Amygdala (tissue), 56 donors: ENCODE data around the gene DOCK11.
A peak's percentile ranks its signal among the peaks of the same experiment; 100 is the strongest.
"Not testable (repeated sequence)": the region's sequence is repeated elsewhere in the genome, so short reads cannot be mapped to it uniquely, and the experiment has no call there.

Source experiments
- DNase-seq, 56 donors: peaks; one replicate each; lab custom pipeline; 2025; lab: John Stamatoyannopoulos, UW

DOCK11 gene

DNA sequence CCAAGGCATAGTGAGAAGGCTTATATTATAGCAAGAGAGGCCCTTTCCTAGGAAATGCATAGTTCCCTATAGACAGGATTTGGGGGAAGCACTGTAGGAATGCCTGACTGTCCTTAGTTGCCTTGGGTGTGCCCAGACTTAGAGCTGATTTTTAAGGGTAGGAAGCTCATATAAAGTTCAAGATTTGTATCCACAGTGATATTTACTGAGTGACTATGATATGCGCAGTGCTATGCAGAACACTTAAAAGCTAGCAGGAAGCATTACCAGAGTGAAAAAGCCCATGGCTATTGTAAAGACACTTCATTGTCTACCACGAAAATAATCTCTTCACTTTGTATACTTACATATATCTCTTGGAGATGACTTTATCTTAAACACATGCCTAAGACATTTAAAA is 181.7 kb downstream of the DOCK11 start:
- DNase-seq: no peak

DNA sequence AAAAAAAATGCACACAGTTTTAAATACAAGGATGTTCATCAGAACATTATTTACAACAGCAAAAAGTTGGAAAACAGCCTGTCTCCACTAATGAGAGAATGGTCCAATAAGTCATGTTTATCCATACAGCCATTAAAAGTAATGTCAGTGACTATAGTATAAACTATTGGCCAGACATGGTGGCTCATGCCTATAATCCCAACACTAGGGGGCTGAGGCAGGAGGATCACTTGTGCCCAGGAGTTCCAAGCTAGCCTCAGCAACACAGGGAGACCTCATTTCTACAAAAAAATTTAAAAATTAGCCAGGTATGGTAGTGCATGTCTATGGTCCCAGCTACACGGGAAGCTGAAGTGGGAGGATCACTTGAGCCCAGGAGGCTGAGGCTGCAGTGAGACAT is 183.7 kb downstream of the DOCK11 start:
- no peak for DNase-seq

DNA sequence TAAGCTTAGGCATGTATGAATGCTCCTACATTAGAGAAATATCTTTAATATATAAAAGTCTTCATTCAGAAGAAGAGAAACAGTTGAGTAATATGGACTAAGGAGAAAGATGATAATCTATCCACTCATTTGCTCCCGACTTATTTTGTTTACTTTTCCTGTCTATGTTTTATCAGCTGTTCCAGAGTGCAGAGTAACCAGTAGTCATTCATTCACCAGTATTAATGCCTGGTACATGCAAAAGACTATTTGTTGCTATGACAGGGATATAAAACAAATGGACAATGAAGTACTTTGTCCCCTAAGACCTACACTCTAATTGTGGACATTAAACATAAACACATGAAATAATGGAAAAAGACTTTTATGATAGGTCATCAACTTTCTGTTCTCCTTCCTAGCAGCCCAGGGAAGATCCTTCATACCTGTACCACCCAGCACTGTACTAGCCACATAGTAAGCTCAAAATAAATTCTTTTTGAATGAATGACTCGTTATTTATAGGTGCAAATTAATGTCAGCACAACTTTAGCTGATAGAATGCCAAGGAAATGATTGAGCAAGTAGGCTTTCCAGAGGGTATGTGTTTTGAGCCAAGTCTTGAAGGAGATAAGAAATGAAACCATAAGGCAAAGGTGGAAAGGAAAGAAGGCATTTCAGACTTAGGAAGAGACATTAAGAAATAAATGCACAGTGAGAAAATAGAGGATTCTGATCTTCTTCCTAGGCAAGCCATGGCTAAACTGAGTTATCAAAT is 186.8 kb downstream of the DOCK11 start:
- DNase-seq: no peak

DNA sequence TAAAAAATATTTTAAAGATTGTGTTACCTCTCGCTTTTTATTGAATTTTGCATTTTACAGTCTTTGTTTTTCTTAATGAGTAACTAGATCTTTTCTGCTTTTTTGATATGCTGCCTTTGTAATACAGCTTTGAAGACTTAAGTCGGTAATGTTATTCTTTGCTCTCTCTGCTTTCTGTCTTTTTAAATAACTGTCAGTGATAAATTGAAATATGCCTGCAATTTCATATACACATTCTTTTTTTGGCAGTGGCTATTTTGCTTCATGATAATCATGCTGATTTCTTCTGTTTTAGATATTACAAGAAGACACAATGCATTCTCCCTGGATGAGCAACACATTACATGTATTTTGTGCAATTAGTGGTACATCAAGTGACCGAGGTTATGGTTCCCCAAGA is 189.8 kb downstream of the DOCK11 start:
- no peak for DNase-seq

DNA sequence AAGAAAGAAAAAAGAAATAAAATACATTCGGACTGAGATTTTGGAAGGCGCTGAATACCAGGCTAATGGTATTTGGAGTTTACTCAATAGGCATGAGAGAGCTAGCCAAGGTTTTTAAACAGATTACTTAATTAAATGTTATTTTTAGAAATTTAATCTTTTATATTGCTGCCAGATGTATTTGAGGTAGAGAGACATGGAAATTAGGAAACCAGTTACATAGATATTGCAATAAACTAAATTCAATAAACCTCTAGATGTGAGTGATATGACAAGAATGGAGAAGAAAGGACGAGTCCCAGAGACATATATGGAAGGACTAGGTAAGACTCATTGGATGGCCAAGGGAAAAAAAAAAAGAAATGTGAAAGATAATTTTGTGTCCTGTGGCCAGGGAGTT is 193.3 kb downstream of the DOCK11 start:
- no peak for DNase-seq

DNA sequence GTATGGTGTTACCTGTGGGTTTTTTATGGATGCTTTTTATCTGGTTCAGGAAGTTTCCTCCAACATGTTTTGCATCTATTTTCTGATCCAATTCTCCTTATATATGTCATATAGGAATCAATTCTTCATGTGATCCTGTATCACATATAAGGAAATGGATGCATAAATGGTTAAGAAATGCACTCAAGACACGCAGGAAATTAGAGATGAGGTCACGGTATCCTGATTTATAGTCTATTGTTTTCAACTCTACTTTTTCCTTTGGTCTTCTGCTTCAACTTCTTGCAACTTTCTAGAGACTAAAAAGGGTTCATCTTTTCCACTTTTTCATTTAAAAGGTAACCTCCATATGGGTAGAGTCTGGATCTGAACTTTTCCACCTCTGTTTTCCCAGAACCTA is 198.2 kb downstream of the DOCK11 start:
- no peak for DNase-seq

DNA sequence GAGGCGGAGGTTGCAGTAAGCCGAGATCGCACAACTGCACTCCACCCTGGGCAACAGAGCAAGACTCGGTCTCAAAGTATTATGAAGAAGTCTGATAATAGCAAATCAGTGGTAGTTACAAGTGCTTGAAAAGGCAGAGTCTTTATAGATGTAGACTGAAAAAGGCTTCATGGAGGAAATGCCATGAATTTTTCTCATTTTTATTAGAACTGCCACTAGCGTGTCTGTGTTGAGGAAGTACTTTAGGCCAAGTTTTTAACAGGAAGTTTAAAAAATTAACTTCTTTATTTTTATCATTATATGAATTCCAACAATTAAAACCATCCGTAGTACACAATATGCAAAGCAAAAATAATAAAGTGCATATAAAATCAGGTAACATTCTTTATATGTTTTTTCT is 199.0 kb downstream of the DOCK11 start:
- no peak for DNase-seq

DNA sequence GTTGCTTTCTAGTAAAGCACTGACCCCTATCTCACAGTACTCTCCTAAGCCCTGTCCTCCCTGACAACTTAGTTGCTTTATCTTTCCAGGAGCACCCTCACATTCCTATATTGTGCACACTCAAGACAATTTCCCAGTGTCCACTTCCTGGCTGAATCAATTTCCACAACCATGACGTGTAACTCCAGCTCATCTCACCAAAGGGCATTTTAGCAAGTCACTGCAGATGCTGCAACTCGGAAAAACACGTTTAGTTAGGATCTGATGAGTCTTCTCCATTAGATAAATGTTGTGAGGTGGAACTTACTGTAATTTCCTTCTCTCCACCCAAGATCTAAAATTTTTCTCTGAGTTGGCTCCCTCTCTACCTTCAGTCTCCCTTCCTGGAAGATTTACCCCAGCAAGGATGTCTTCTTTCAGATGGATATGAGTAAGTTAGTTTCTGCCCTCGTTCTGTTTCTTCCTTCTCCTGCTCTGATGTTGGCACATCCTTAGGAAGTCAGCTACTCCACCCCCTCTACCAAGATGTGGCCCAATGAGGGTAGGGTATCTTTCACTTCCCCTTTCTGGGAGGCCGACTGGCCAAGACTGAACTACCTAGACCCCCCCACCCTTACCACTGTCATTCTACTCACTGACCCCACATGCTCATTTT is 203.0 kb downstream of the DOCK11 start:
- peak in 1 of 56 donors; percentile 1 for DNase-seq

DNA sequence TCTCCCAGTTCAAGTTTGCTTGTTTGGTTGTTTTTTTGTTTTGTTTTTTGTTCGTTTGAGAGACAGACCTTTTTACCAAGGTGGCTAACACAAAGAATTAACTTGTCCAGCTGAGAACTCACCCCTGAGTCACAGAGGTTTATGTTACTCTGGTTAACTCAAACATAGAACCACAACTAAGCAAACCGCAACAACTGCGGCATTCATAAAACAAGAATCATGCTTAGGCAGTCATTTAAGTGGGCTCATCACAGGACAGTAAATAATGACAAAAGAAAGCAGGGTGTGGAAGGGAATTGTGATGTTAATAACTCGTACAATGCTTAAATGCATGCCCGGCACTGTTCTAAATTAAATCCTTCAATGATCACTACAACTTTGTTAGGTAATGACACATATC is 207.1 kb downstream of the DOCK11 start:
- DNase-seq: no peak

DNA sequence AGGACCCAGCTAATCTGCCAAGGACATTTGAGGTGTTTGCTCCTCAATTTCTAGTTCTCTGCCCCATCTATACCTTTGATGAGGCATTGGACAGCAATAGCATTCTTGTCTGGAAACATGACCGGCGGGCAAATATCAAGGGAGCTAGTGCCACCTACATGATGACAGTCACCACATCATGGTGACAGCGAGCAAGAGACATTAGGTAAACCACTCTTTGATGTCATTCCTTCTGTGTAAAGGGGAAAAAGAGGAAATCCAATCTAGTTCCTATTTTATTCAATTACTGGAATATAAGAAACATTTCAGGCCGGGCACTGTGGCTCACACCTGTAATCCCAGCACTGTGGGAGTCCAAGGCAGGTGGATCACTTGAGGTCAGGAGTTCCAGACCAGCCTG is 211.1 kb downstream of the DOCK11 start:
- DNase-seq: no peak

DNA sequence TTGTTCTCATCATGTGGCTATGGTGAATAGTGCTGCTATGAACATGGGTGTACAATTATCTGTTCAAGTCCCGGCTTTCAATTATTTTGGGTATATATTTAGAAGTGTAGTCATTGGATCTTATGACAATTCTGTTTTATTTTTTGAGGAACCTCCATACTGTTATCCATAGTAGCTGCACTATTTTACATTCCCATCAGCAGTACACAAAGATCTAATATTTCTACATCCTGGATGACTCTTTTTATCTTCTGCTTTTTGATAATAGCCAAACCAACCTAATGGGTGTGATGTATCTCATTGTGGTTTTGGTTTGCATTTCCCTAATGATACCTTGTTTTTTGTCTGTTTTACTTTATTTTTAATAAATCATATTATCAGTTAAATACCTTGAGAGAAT is 218.9 kb downstream of the DOCK11 start:
- no peak for DNase-seq

DNA sequence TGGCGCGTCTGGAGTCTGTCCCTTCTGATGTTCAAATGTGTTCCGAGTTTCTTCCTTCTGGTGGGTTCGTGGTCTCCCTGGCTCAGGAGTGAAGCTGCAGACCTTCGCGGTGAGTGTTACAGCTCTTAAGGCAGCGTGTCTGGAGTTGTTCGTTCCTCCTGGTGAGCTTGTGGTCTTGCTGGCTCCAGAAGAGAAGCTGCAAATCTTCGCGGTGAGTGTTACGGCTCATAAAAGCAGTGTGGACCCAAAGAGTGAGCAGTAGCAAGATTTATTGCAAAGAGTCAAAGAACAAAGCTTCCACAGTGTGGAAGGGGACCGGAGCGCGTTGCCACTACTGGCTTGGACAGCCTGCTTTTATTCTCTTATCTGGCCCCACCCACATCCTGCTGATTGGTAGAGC is 220.3 kb downstream of the DOCK11 start:
- DNase-seq: not testable (repeated sequence)

DNA sequence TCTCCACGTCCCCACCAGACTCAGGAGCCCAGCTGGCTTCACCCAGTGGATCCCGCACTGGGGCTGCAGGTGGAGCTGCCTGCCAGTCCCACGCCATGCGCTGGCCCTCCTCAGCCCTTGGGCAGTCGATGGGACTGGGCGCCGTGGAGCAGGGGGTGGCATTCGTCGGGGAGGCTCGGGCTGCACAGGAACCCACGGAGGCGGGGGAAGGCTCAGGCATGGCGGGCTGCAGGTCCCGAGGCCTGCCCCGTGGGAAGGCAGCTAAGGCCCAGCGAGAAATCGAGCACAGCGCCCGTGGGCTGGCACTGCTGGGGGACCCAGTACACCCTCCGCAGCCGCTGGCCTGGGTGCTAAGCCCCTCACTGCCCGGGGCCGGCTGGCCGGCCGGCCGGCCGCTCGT is 221.2 kb downstream of the DOCK11 start:
- DNase-seq: not testable (repeated sequence)

DNA sequence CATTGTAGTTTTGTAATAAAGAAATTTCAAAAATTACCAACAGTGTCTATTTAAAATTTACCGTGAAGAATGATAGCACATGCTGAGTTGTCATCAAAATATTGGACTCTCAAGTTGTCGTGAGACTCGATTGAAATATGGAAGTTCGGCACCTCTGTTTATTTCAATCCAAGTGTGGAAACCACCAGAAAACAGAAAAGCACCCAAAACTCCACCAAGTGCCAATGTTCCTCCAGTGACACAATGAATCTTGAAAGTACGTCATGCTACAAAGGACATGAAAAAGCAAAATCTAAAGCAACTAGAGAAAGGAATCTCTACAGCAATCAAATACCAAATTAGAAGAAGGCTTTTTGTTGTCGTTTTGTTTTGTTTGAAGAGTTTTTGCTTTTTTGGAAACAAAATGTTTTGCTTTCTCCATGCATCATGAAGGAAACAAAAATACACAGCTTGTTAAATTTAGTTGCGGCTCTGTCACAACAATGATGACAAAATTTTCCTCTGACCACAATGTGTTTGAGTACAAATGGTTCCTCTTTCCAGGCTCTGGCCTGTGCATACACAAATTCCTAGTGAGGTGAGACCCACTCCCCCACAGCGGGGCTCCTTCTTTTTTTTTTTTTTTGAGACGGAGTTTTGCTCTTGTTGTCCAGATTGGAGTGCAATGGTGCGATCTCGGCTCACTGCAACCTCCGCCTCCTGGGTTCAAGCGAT is 222.2 kb downstream of the DOCK11 start:
- no peak for DNase-seq

DNA sequence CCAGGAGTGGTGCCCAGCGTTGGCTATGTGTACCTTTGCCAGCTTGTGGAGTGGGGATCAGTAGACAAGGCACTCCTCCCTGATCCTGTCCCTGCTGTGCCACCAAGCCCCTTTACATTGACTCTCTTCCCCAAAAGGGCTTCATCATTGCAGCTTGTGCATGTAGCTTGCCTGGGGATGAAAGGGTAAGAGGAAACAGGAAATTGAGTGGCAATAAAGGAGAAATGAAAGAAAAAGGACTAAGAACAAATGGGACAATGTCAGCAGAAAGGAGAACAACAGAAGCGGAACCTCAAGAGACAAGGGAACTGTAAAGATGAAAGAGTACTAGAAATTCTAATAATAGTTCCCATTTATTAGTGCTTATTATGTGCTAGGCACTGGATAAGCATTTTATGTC is 223.1 kb downstream of the DOCK11 start:
- DNase-seq: no peak

DNA sequence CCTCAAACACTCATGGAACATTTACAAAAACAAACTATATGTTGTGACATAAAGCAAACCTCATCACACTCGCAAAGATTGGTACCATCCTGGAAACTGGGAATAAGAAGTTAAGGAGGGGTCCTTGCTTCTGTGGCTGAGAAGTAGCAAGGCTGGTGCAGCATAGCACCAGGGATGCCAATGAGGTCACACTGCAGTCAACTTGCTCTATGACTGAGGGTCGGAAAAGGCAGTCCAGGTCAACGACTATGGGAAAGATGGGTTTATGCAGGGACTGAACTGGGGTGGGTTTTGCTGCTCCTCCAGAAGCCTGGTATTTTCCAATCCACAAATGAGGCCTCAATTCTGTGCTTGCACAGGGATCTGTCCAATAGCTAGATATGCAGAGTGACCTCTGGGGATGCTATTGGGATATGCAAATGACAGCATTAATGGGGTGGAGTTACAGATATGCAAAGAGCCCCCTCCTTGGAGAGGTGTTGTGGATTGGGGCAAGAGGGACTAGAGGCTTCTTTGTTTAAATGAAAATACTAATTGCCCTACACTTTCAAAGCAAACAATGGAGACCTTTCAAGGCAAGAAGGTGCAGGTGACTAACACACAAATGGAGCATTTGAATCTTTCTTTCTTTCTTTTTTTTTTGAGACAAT is 224.6 kb downstream of the DOCK11 start:
- DNase-seq: no peak

DNA sequence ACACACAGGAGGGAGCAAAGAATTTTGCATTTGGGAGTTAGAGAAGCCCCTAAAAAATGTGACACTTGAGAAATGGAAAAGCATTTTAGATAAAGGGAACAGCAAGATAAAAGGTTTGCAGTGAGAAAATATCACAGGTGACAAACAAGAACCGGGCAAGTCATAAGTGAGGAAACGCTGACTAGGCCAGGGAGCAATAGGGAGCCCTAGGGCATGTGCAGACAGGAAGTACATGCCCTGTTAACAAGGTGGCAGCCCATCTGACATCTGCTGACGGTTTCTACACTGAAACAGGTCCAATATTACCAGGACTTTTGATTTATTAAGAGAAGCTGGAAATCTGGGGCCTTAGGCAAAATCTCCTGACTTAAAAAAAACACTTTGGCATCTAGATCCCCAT is 227.8 kb downstream of the DOCK11 start:
- no peak for DNase-seq

DNA sequence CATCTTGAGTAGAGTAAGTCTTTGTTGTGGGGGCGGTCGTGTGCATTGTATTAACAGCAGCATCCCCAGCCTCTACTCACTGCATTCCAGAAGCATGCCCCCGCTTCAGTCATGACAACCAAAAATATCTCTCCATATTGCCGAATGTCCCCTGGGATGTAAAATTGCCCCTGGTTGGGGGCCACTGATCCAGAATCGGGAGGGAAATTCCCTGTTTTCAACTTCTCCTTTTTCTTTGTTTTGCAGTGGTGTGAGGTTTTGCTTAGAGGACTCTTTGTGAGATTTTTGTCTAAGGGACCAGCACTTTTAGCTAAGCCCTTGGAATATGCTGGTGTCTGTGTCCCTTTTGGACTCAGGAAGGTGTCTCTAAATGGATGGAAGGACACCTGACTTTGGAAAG is 228.8 kb downstream of the DOCK11 start:
- DNase-seq: no peak

DNA sequence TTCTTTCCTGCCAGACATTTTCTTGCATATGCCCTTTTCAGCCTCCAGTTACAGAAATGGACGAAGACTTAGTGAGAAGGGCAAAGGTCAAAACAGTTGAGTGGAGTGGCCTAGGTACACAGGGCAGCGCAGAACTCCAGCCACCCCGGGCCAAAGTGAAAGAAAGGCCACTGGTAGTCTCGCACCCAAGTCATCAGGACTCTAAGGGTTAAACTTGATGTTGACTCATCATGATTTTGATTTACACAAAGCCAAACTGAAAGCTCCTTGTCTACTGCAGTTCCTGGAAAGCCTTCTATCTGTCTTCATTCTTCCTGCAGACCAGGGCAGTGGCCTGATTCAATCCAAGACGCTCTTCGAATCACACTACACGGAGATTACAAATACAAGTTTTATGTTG is 229.2 kb downstream of the DOCK11 start:
- DNase-seq: no peak

DNA sequence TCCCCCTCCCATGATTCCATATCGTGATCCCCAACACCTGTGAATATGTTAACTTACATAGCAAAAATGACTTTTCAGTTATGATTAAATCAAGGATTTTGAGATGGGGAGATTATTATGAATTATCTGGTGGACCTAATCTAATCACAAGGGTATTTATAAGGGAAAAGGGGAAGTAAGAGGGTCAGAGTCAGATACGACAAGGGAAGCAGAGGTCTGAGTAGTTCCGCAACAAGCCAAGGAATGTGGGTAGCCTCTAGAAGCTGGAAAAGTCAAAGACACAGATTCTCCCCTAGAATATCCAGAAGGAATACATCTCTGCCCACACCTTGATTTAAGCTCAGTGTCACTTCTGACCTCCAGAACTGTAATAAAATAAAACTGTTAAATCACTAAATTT is 230.8 kb downstream of the DOCK11 start:
- DNase-seq: no peak
